Epithelial cell of esophagus (primary cell): ENCODE results near the gene KIAA1217.

Experiments used
- DNase-seq: peaks from one replicate; pipeline ENCODE4 v3.0.0; 2010; ENCODE audit warnings: low read depth
- H3K4me3 ChIP-seq: 2 replicates; pipeline ENCODE4 v1.5.1; 2011; ENCODE audit warnings: mild to moderate bottlenecking, low read length, control low read depth
- TF ChIP-seq, protein P1 (sequence below): IDR thresholded peaks from 2 replicates; pipeline ENCODE4 v1.5.1; 2011; ENCODE audit warnings: low read depth, mild to moderate bottlenecking, low read length, control low read depth, inconsistent platforms; ENCODE audit not compliant: insufficient read depth; ENCODE audit errors: missing control alignments

KIAA1217 gene

DNA sequence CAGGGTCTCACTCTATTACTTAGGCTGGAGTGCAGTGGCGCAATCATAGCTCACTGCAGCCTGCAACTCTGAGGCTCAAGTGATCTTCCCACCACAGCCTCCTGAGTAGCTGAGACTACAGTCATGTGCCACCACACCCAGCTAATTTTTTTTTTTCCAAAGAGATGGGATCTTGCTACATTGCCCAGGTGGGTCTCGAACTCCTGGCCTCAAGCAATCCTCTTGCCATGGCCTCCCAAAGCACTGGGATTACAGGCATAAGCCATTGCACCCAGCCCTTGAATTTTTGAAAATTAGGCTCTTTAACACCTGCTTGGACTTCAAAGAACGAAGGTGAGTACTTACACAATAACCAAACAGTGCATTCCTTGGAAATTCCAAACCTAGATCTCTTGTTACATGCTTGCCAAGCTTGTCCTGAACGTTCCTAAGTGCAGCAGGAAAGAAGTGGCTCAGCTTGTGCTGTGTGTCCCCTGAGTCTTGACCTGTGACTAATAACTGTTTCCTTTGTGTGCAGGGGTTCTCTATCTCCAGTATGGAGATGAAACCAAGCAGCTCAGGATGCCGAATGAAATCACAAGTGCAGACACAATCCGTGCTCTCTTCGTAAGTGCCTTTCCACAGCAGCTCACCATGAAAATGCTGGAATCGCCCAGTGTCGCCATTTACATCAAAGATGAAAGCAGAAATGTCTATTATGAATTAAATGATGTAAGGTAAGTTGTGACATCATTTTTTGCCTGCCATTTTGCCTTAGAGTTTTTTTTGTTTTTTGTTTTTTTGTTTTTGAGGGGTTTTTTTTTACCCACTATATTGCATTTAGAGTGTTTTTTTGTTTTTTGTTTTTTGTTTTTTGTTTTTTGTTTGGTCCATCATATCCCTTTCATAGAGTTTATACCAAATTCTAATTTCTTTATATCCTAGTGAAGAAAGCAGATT lies 223.8 kb downstream of the KIAA1217 start:
- DNase-seq: peak; percentile 72
- TF ChIP-seq, protein P1, sequence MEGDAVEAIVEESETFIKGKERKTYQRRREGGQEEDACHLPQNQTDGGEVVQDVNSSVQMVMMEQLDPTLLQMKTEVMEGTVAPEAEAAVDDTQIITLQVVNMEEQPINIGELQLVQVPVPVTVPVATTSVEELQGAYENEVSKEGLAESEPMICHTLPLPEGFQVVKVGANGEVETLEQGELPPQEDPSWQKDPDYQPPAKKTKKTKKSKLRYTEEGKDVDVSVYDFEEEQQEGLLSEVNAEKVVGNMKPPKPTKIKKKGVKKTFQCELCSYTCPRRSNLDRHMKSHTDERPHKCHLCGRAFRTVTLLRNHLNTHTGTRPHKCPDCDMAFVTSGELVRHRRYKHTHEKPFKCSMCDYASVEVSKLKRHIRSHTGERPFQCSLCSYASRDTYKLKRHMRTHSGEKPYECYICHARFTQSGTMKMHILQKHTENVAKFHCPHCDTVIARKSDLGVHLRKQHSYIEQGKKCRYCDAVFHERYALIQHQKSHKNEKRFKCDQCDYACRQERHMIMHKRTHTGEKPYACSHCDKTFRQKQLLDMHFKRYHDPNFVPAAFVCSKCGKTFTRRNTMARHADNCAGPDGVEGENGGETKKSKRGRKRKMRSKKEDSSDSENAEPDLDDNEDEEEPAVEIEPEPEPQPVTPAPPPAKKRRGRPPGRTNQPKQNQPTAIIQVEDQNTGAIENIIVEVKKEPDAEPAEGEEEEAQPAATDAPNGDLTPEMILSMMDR: no peak

DNA sequence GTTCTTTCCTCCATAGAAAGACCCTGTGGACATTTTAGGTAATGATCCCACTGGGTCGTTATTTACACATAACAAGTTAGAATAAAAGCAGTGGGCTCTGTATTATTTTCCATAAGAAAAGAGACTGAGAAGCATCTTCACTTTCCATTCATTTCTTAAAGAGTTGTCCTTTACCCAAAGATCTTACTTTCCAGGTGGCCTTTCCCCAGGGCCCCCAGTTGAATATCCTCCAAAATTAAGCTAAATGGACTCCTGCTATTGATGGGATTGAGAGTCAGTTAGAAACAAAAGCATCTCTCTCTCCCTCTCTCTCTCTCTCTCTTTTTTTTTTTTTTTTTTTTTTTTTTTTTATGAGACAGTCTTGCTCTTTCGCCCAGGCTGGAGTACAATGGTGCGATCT lies 224.8 kb downstream of the KIAA1217 start:
- no peak overlapping the region for H3K4me3 ChIP-seq
- no peak for DNase-seq
- TF ChIP-seq, protein P1: no peak

More for the DNA sequence above, 223.8 kb downstream of the KIAA1217 start:
- no peak overlapping the region for H3K4me3 ChIP-seq

- DNase-seq: peak; percentile 54
- TF ChIP-seq, protein P1: no peak
- no peak overlapping the region for H3K4me3 ChIP-seq
Measured at GRCh38 chr10:24434961-24435360, 226.0 kb downstream of the KIAA1217 start.

- TF ChIP-seq, protein P1: no peak
- DNase-seq: peak; percentile 88
- H3K4me3 ChIP-seq: no peak overlapping the region
Measured at GRCh38 chr10:24435374-24435773, 226.4 kb downstream of the KIAA1217 start.

DNA sequence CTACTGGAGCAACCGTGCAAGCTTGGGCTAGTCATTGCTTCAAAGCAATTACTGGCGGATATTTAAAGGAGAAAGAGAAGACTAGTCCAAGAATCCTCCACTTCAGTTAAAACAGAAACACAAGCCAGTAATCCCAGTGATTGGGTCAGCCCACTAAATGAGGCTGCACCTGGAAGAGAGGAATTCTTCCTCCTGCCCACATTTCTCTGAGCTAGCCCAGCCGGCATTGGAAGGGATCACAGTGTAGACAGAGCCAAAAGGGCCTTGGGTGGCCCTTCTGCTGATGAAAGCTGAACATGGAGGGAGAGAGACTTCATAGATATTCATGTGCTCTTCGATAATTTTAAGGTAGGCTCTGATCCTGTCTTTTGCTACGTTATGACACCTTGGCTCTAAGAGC lies 228.4 kb downstream of the KIAA1217 start:
- H3K4me3 ChIP-seq: no peak overlapping the region
- TF ChIP-seq, protein P1: no peak
- no peak for DNase-seq

DNA sequence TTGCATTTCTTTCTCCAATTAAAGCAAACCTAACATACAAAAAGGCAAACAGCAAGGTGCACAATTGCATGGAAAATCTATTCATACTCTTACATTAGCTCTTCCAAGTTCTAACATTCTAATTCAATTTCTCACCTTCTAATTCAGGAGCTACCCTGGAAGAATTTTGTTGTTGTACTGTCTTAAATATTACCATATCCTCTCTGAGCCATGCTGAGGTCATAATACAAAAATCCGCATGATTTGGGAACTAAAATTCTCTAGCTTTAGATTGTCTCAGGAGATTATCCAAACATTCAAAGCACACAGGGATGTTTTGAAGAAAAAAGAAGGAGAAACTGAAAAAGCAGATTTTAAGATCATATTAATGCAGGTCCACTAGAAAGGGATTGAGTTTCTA lies 229.9 kb downstream of the KIAA1217 start:
- TF ChIP-seq, protein P1: no peak
- H3K4me3 ChIP-seq: no peak overlapping the region
- DNase-seq: no peak
